Endometrium (tissue), 2 donors: ENCODE results near the gene MOSMO.
"Not testable (repeated sequence)": the region's sequence is repeated elsewhere in the genome, so short reads cannot be mapped to it uniquely, and the experiment has no call there.

Experiments
- FAIRE-seq: peaks from 2 replicates; lab custom pipeline; 2012; peaks lifted over from hg19 to GRCh38; lab: Jason Lieb, UNC
- donor health status: control.
- donor health status: control.

The MOSMO gene

DNA sequence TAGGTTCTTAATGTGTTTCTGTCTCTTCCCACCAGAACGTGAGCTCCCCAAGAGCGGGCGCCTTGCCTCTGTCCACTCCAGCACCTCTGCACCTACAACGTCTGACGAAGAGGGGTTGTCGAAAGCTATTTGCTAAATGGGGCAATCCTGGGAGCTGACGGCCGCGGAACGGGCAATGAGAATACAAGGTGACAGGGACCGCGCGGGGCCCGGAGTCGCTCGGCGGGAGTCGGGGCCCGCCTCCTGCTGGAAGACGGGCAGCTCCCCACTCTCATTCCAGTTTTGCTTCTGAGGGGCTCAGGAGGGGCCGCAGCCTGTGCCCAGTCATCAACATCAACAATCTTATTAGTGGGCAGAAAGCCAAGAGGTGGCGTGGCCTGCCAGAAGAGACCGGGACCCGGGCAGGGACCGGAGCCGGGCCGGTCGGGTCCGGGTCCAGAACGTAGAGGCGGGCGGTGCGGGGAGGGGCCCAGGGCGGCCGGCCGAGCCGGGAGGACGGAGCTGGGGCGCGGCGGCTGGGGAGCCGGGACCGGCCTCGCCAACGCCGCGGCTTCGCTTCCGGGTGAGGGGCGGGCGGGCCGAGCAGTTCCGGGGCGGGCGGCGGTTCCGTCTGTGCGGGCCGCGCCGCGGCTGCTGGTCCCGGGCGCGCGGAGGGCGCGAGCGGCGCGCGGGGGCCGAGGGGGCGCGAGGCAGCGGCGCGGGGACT, at the start of gene MOSMO:
MOSMO (plus strand) TSS at position 603 of the 706 bp plus-strand sequence. CDS start 191 bp downstream, outside the sequence.
- FAIRE-seq = no peak

DNA sequence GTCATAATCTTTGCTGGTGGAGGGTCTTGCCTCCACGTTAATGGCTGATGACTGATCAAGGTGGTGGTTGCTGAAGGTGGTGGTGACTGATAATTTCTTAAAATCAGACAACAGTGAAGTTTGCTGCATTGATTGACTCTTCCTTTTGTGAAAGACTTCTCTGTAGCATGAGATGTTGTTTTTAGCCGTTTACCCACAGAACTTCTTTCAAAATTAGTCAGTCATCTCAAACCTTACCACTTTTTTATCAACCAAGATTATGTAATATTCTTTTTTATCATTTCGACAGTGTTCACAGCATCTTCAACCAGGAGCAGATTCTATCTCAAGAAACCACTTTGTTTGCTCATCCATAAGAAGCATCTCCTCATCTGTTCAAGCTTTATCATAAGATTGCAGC, 48.9 kb upstream of the MOSMO start:
- no peak for FAIRE-seq

DNA sequence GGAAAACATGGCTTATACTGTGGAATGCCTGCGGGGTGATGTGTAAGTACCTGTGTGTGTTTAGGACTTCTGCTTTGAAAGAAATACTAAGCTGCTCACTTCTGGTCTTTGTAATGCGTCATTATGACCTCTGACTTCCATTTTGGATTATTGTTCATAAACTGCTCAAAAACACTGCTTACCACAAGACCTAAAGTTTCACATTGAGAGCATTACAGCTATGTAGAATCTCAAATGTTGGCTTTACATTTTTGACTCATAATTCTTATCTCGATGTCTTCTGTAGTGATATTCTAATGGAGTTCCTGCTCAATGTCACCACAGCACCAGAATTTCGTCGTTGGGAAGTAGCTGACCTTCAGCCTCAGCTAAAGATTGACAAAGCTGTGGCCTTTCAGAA, 45.4 kb upstream of the MOSMO start:
- FAIRE-seq = no peak

DNA sequence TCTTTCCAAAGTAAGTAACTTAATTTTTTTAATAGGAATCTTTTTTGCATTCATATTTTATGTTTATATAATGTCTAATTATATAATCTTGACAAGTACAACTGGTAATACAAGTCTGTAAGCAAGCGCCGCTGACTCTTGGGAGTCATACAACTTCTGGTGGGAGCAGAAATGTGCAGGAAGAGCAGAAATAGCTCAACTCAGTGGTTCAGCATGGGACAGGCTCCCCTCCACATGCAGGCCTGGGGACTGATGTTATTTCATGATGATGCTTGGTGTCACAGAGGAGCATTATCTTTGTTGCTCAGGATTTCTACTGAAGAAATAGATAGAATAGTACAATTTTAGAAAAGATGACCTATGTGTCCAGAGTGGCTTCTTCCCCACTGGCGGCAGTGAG, 44.0 kb upstream of the MOSMO start:
- FAIRE-seq = no peak

DNA sequence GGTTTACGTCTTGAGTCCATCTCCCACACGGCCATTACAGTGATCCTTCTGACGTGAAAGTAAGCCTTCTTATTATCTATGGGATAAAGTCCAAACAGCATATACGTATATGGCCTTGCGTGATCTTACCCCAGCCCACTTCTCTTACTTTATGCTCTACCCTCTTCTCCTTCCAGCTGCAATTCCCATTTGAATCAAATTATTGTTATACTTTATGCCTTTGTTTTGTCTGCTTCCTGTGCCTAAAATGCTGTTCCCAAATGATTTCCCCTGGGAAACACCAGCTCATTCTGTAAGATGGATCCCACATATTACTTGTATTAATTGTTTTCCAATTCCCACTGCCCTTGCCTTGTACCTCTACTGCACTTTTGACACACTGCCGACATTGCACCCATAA, 43.6 kb upstream of the MOSMO start:
- FAIRE-seq = no peak

DNA sequence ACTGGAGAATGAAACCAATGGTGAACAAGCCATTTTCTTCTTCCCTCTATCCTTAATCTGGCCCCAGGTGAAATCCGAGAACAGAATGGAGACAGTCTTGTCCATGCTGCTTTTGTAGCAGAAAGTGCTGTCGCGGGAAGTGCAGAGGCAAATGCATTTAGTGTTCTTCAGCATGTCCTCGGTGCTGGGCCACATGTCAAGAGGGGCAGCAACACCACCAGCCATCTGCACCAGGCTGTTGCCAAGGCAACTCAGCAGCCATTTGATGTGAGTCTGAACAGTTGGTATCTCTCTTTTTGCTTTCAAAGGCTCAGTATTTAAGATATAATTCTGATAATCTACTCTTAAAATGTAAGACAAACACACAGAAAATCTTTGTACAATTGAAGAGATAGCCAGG, 36.1 kb upstream of the MOSMO start:
- FAIRE-seq = no peak

DNA sequence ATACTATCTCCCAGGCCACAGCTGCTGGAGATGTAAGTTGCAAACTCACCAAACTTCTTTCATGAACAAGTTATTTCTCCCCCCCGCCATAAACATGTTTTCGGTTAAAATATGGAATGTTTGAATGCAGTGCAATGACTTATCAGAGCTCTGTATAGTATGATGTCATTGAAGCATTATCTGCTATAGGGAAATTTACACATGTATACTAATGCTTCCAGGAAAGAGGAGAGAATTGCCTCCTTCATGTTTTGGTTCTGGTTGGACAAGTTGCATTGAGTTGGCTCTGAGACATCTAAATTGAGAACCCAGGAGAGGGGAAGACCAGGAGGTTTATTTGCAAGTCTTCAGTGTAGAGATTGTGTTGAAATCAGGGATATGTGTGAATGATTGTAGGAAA, 34.0 kb upstream of the MOSMO start:
- FAIRE-seq = no peak

DNA sequence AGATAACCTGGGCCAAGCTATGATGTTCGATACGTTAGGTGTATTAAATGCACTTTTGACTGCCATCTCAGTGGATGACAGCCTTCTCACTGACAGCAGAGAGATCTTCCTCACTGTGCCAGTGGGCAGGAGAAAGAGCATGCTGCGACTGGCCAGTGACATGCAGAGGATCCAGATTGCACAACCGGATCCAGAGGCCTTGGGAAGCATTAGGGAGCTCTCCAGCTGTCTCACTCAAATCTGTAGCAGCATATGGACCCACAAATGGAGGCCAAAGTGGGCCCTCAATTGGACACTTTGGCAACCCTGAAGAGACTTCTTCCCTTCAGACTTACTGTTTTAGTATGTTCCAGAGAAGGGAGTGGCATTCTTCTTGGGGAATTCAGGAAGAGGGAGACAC, 27.9 kb upstream of the MOSMO start:
- FAIRE-seq = no peak

DNA sequence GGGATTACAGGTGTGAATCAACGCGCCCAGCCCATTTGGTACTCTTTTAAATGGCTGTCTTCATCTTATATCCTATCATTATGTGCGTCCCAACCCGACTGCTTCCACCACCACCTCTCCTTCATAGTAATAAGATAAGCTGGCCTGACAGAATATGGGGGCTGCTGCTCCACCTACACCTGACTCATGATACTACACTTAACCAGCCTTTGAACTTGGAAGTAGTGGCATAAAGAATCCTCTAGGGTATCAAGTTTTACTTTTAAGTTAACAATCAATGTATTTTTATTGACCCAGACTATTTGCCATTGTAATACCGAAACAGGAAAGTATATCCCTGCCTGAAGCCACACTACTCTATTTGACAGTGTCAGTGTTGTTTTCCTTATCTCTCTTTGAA, 25.8 kb upstream of the MOSMO start:
- FAIRE-seq = no peak

DNA sequence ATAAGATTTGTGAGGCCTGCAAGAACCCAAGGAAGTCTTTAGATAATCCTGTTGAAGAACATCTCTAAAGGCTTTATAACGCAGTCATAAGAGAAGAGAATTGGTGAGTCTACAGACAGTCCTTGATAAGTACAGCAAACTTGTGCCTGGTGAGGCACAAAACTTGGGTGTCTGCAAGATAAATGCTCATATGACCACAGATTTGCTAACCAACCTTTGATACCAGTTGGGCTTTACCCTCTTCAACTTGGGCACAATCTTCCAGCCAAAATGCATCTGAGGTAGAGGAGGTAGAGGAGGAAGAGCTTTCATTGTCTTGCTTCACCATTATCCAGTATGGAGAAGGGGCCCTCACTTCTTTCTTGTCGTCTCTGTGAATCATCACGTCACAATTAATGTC, 23.8 kb upstream of the MOSMO start:
- no peak for FAIRE-seq

DNA sequence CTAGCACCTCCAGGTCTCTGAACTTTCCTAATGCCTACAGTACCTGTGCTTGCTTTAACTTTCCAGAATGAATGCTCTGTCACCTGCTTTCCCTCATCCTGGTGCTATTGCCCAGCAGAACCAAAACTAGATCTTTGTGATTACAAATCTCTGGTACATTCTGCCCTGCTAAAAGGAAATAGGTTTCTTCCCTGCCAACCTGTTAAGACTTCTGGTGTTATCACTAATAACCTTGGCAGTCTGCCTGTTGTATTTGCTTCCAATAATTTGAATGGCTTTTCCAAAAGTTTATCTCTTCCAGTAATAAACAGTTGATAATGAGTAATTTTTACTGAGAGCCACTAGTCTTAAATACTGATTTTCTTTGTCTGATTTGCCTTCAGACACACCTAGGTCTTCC, 22.4 kb upstream of the MOSMO start:
- FAIRE-seq = no peak

DNA sequence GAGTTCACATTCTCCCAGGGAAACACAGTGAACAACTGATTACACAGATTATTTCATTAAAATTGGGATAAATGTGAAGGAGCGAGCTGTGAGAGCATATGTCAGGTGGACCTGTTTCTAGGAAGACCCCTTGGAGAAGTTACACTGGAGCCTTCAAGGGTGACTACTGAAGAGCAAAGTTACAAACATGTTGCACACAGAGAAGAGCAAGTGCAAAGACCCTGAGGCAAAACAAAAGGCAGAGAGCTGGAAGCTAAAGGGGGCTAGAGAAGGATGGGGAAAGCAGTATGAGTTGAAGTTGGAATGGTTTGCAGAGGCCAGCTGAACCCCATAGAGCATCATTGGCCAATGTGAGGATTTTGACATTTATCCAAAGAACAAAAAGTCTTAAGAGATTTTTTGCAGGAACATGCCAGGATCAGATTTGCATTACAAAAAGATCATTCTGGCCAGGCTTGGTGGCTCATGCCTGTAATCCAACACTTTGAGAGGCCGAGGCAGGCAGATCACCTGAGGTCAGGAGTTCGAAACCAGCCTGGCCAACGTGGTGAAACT, 21.1 kb upstream of the MOSMO start:
- FAIRE-seq = no peak

DNA sequence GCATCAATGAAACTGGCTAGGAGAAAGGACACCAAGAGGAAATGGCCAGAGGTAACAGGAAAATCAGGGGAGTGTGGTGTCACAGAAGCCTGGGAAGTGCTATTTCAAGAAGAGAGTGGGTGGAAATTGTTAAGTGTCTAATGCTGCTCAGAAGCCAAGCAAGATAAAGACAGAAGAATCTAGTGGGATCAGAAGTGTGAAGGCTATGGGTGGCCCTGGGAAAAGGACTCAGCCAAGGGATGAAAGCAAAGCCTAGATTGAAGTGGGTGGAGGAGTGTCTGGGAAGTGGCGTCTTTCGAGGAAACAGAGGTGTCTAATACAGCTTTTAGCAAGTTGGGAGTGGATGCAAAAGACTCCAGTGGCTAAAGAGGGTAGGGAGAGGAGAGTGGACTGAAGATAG, 20.4 kb upstream of the MOSMO start:
- no peak for FAIRE-seq

DNA sequence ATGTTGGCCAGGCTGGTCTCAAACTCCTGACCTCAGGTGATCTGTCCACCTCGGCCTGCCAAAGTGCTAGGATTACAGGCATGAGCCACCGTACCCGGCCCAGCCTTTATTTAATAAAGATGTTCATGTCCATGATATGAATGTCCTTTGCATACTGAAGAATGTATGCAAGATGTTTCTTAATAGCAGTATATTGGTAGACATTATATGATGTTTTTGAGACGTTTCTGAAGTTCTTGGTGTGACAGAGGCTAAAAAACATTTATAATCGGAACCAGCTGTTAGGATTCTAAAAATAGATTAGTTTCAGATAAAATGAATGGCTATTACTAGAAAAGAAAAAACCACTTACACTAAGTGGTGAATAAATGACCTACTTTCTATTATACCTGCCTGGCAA, 18.8 kb upstream of the MOSMO start:
- no peak for FAIRE-seq

DNA sequence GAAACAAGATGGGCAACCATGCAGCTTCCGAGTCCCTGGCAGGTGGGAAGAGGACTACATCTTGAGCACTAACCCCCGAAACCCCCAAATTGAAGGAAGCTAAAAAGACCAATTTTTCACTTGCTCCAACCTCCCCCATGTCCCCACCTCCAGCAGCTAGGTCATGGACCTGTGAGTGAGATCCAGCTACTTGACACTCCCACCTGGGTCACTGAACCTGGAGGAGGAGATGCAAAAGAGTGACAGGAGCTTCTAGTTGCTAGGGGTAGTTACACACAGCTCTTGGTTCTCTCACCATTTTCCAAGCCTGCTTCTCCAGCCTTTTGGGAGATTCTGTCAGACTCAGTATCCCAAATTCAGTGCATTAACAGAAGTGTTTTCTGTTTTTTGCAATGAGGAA, 18.2 kb upstream of the MOSMO start:
- no peak for FAIRE-seq

DNA sequence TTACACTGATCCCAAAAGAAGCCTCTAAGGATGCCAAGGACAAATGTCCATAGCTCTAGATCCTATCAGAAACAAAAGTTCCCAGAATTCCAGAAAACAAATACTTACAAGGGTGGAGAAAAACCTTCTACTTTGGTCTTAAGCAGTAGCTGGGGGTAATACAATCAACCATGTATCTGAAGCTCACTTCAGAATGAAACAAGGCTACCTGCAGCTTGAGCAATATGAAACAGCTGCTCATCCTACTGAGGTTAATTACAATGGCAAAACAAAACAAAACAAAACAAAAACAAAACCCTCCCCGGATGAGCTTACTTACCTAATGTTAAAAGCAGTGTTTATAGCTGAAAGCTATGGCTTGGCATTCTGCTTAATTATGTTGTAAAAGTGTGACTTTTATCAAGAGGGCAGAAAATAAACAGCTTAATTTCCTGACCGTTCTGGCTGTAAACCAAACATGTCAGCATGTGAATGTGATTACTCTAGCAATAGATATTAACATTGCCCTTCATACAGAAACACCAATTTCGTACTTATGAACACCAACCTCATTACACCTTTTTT, 17.4 kb upstream of the MOSMO start:
- no peak for FAIRE-seq

DNA sequence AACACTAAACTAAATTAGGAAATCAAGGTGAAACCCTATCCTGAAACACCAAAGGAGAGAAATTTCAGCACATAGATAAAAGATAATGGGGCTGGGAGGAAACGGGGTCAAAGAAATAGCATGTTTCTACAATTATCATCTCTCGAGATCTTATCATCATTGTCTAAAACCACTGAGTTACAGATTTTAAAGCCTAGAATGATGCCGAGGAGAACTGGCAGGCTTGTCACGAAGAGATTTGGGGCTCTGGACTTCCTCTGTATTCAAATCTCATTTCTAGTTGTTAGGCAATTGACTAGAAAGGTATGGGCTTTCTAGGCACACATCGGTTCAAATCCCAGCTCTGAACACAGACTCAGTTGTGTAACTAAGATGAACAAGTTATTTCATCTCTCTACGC, 16.3 kb upstream of the MOSMO start:
- no peak for FAIRE-seq

DNA sequence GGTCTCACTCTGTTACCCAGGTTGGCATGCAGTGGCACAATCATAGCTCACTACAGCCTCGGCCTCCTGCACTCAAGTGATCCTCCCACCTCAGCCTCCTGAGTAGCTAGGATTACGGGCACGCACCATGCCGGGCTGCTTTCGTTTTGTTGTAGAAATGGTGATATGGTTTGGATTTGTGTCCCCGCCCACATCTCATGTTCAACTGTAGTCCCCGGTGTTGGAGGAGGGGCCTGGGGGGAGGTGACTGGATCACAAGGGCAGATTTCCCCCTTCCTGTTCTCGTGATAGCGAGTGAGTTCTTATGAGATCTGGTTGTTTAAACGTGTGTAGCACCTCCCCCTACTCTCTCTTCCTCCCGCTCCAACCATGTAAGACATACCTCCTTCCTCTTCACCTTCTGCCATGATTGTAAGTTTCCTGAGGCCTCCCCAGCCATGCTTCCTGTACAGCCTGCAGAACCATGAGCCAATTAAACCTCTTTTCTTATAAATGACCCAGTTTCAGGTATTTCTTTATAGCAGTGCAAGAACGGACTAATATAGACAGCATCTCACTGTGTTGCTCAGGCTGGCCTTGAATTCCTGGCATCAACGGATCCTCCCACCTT, 12.9 kb upstream of the MOSMO start:
- no peak for FAIRE-seq

DNA sequence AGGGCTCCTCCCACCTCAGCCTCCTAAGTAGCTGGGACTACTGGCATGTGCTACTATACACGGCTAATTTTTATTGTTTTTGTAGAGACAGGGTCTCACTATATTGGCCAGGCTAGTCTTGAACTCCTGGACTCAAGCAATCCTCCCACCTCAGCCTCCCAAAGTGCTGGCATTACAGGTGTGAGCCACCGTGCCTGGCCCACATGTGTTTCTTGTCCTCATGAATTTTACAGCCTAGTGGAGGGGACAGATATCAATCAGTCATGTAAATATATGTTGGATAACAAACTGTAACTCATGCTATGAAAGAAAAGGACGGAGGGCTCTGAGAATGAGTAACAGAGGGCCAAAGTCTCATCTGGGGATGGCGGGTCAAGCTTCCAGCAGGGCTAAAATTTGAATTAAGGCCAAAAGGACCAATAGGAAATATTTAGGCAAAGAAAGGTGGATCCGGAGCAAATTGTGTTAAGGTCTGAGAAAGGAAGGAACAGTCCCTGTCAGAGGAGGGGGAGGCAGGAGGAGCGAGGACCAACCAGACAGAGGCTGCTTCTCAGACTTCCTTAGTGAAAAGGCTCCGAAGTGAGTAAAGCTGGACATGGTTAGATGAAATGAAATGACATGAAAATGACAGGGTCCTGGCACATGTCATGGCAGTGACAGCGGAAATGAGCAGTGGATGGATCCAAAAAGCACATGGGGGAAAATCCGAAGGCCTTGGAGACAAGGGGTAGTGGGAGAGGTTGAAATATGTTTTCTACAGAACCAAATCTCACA, 10.8 kb upstream of the MOSMO start:
- no peak for FAIRE-seq

DNA sequence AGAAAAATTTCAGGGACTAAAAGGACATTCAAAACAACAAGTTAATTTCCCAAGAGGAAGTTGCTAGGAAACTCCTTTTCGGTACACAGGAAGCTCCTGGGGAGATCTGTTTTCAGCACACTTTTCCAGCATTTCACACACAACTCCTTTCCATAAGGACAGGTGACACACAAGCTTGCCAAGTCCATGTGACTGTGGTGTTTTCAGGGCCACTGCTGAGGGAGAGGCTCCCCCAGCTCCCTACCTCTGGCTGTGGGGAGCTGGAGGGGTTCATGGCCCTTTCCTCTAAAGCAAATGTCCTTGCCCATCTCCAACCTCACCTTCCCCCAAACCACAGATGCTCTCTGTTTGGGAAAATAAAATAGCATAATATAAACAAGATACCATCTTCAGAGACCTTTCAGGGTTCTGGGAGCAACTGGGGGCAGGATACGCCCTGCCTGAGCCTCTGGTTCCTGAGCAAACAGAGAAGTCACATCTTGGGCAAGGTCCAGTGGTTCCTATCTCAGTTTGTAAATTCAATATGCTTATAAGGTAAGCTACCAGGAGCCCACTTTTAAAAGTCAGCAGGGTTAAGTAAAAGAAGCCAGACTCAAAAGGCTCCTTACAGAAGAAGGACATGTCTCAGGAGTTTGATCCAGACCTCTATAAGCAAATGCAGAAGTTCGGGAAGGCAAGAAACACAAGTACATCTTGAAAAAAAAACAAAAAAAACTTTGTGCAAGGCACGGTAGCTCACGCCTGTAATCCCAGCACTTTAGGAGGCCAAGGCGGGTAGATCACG, 10.0 kb upstream of the MOSMO start:
- FAIRE-seq = no peak

DNA sequence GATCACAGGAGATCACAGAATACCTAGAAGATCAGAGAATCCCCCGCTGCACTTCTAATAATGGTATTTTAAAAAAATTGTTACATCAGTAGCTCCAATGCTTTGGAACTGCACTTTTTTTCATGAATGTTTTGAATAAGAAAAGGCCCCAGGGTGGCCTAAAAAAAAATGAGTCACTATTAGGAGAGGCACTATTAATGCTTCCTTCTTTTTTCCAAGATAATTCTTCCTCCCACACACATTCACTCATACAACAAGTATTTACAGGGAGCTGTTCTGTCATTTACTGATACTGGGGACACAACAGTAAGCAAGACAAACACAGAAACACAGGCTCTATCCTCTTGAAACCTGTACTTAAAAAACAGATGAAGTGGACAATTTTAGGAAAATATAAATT, 6.3 kb upstream of the MOSMO start:
- FAIRE-seq = no peak

DNA sequence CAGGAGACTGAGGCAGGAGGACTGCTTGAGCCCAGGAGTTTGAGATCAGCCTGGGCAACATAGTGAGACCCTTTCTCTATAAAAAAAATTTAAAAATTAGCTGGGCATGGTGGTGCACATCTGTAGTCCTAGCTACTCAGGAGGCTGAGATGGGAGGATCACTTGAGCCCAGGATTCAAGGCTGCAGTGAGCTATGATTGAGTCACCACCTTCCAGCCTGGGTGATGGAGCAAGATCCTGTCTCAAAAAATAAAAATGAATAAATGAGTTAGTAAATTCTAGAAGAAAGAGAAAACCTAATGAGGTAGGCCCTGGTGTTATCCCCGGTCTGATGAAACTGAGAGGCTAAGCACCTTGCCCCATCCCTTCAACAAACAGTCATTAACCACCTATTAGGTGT, 5.9 kb upstream of the MOSMO start:
- not testable (repeated sequence) for FAIRE-seq
